ENCODE data around the gene MAPT.

The MAPT gene

DNA sequence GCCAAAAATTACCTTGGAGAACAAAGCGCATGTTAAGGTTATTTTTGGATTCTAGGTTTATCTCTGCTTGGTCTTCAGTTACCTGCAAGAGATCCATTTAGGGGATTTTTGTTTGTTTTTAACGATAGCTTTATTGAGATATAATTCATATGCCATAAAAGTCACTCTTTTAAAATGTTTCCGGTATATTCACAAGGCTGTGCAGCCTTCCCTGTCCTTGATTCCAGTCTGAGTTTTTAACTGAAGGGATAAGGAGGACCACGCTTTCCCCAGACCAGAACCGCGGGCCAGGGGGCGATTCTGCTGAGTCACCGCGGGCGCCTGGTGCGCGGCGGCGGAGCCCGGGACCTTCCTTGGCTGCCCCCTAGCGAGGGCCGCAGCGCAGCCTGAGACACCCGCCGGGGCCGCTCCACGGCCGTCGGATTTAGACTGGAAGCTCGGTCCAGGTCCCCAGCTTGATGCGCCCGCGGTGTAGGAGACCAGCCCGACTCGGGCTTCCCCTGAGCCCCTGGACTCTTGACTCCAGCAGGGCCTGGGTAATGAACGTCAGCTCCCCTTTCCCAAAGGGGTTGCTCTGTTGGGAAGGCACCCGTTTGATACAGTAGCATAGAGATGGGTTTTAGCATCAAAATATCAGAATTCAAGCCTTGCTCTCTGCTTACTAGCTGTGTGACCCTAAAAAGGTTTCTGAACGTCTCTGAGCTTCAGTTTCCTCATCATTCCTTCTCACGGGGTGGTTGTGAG lies 54.7 kb downstream of the MAPT start:
- TF ChIP-seq, protein P1, sequence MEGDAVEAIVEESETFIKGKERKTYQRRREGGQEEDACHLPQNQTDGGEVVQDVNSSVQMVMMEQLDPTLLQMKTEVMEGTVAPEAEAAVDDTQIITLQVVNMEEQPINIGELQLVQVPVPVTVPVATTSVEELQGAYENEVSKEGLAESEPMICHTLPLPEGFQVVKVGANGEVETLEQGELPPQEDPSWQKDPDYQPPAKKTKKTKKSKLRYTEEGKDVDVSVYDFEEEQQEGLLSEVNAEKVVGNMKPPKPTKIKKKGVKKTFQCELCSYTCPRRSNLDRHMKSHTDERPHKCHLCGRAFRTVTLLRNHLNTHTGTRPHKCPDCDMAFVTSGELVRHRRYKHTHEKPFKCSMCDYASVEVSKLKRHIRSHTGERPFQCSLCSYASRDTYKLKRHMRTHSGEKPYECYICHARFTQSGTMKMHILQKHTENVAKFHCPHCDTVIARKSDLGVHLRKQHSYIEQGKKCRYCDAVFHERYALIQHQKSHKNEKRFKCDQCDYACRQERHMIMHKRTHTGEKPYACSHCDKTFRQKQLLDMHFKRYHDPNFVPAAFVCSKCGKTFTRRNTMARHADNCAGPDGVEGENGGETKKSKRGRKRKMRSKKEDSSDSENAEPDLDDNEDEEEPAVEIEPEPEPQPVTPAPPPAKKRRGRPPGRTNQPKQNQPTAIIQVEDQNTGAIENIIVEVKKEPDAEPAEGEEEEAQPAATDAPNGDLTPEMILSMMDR (IDR thresholded peaks at IDR 0.05; ENCODE audit: low read depth, low read length): peak; percentile 64
- DNase-seq (ENCODE audit: low read depth in 2 of 2): peak; percentile 61 to 67

GRCh38 chr17:45949755-45950320 lies 55.5 kb downstream of the MAPT start:
- no peak for DNase-seq (ENCODE audit: low read depth in 2 of 2)
- TF ChIP-seq, protein P1 (IDR thresholded peaks at IDR 0.05; ENCODE audit: low read depth, low read length): no peak
- no peak overlapping the region for H3K4me3 ChIP-seq (replicated peaks in 1 of 2; ENCODE audit: low read depth in 2 of 2, low read length in 2 of 2)

More for the DNA sequence above, 54.7 kb downstream of the MAPT start:
- no peak overlapping the region for H3K4me3 ChIP-seq (replicated peaks in 1 of 2; ENCODE audit: low read depth in 2 of 2, low read length in 2 of 2)

- no peak for DNase-seq (ENCODE audit: low read depth in 2 of 2)
- H3K4me3 ChIP-seq (replicated peaks in 1 of 2; ENCODE audit: low read depth in 2 of 2, low read length in 2 of 2): no peak overlapping the region
- TF ChIP-seq, protein P1 (IDR thresholded peaks at IDR 0.05; ENCODE audit: low read depth, low read length): no peak
Observed at GRCh38 chr17:45950888-45951287, 56.5 kb downstream of the MAPT start.

GRCh38 chr17:45951403-45951802 lies 57.0 kb downstream of the MAPT start:
- no peak overlapping the region for H3K4me3 ChIP-seq (replicated peaks in 1 of 2; ENCODE audit: low read depth in 2 of 2, low read length in 2 of 2)
- no peak for DNase-seq (ENCODE audit: low read depth in 2 of 2)
- TF ChIP-seq, protein P1 (IDR thresholded peaks at IDR 0.05; ENCODE audit: low read depth, low read length): no peak

DNA sequence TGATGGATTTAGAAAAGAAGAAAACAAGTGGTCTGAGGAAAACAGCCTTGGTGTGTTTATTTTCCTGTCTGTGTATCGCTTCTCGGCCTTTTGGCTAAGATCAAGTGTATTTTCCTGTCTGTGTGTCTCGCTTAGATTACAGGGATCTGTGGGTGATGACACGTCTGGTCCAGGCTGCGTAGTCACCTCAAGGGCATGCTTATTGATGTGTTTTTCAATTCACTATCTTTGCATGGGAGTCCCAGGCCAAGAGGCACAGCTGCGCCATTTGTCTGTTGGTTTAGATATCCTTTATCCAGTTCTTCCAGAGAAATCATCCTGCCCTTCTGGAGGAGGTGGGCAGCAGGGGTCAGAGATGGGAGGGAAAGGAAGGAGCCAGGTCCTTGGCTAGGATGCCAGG lies 57.6 kb downstream of the MAPT start:
- DNase-seq (ENCODE audit: low read depth in 2 of 2): no peak
- no peak overlapping the region for H3K4me3 ChIP-seq (replicated peaks in 1 of 2; ENCODE audit: low read depth in 2 of 2, low read length in 2 of 2)
- TF ChIP-seq, protein P1 (IDR thresholded peaks at IDR 0.05; ENCODE audit: low read depth, low read length): no peak

GRCh38 chr17:45952814-45953320 lies 58.5 kb downstream of the MAPT start:
- no peak for DNase-seq (ENCODE audit: low read depth in 2 of 2)
- TF ChIP-seq, protein P1 (IDR thresholded peaks at IDR 0.05; ENCODE audit: low read depth, low read length): no peak
- H3K4me3 ChIP-seq (replicated peaks in 1 of 2; ENCODE audit: low read depth in 2 of 2, low read length in 2 of 2): no peak overlapping the region
